Medulla oblongata (tissue), 1 donor: ENCODE data around the gene RPL35A.
A peak's percentile ranks its signal among the peaks of the same experiment; 100 is the strongest.
"Not testable (repeated sequence)": the region's sequence is repeated elsewhere in the genome, so short reads cannot be mapped to it uniquely, and the experiment has no call there.

ENCODE experiments used
- DNase-seq: peaks from one replicate; pipeline ENCODE4 v3.0.0-alpha.2; 2015; ENCODE audit errors: extremely low spot score

Gene RPL35A

GRCh38 chr3:197949778-197950676 lies at the start of gene RPL35A:
Gene RPL35A (plus strand): TSS chr3:197950190. CDS start chr3:197950968, 778 bp downstream.
- DNase-seq, result peak; percentile 95

GRCh38 chr3:197901626-197902025 lies 48.4 kb upstream of the RPL35A start:
- DNase-seq, result no peak

DNA sequence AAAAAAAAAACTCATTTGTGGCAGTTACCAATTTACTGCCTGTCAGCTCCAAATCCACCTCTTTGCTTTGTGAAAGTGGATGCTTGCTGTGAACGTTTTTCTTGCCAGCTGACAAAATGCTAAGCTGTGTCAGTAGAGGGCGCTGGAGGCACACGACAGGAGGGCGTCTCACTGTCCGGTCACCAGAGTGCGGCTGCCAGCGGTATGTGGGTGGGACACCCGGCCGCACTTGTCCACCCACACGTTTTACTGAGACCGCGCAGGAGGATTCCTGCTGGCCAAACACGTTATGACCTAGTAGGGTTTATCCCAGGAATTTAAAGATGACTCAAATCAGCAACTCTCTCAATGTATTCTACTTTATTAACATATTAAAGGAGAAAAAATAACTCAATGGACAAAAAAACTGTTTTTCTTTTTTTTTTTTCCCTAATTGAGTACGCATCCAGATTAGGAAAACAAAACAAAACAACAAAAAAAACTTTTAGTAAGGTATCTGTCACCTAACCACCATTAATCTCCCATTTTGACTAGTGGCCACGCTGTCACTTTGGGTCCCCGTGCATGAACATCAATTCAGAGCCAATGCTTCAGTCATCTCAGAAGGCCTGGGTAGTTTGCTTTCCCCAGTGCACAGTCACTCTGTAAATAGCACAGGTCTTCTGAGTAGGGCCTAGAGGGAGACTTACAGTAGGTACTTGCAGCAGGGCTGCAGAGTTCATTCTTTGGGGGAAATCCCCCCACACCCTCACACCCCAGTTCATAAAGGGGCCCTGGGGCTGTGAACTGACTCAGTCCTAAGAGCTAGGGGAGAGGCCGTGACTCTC lies 43.8 kb upstream of the RPL35A start:
- DNase-seq, result peak; percentile 93

GRCh38 chr3:197906850-197907187 lies 43.2 kb upstream of the RPL35A start:
- no peak for DNase-seq

DNA sequence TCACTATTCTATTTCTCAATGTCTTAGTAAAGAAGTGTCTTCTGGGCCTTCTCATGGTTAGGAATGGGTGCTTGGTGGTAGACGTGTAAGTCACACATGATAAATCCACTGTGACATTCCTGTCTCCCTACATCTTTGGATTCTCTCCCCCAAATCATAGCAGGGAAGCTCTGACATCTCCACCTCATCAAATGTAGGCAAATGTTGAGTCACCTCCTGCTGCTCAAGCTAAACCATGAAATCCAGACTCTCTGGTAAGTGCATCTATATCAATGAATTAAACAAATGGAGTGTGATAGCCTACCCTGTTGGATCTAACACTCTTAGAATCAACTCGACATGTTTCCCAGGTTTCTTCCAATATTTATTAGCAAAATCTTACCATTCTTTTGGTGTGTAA lies 42.8 kb upstream of the RPL35A start:
- no peak for DNase-seq

DNA sequence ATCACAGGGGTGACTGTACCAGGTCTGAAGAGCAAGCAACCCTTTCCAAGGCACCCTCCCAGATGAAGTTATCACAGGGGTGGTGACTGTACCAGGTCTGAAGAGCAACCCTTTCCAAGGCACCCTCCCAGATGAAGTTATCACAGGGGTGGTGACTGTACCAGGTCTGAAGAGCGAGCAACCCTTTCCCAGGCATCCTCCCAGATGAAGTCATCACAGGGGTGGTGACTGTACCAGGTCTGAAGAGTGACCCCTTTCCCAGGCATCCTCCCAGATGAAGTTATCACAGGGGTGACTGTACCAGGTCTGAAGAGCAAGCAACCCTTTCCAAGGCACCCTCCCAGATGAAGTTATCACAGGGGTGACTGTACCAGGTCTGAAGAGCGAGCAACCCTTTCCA lies 41.4 kb upstream of the RPL35A start:
- DNase-seq, result not testable (repeated sequence)

DNA sequence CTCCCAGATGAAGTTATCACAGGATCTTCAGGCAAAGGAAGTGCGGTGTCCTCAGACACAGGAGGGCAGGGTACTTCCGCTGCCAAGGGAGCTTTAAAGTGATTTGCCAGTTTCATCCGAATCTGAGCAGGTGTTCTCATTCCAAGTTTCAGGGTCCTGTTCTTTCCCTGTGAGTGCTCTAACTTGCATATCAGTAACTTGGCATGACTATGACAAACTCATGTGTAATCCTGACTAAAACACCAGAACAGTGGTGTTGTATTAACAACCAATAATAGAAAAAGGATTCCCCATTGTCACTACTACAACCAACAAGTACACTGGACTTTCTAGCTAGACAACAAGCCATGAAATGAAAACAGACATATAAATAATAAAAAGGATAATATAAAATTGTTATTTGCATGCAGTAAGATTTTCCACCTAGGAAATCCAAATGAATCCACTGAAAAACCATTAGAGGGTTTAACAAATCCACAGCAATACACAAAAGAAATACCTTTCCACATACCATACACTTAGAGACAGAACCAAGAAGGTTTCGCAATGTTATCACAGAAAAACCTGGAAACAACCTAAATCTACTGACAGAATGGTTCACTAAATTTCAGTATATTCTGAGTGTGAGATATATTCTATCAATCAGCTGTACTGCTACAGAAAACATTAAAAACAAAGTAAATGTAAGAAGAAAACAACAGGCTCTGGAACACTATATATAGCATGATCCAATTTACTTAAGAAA lies 40.9 kb upstream of the RPL35A start:
- DNase-seq, result no peak

GRCh38 chr3:197912741-197913476 lies 37.1 kb upstream of the RPL35A start:
- no peak for DNase-seq

DNA sequence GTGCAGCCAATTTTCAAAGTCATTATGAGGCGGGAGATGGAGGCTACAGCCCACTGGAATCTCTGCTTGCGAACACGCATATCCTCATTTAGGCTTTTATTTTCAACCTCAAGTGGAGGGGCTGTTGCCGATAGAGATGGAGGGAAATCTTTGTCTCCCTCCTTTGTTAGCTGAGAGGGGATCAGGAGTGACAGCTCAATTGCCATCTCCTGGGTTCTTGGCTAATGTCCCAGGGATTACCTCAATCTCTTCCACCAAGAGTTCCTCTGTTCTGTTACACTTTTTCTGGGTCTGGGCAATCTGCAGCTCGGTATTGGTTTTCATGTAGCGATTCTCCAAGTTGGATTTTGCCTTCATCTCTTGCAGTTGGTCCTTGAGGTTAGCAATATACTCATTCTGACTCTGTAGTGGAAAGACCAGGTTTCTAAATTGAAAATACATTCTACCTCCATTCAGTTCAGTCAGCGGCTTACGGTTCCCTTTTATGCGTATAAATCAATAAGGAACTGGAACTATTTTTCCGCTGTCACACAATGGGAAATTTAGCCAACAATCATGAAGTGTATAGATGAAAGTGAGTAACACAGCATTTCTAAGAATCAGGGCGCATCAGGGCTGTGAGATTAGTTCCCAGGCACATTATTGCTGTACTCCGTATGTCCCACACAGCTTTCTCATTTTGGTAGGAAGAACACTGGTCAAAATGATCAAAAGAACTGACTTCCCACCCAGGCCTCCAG lies 36.2 kb upstream of the RPL35A start:
- no peak for DNase-seq

GRCh38 chr3:197921429-197922275 lies 28.3 kb upstream of the RPL35A start:
- not testable (repeated sequence) for DNase-seq

DNA sequence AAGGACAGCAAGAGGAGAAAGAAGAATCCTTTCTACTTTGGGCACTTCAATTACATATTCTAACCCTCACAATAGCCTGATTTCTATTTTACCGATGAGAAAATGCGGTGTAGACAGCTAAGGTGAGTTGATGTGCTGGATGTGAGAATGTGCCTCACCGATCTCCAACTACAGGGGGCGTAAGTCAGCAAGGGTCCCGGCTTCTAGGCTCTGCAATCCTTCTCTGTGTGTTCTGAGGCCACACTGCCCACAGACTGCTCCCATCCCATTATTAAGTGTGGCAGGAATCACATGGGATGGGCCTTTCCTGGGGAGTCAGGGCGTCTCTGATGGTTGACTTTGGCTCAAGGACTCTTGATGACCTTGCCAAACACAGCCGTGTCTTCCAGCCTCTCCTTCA lies 23.6 kb upstream of the RPL35A start:
- no peak for DNase-seq

DNA sequence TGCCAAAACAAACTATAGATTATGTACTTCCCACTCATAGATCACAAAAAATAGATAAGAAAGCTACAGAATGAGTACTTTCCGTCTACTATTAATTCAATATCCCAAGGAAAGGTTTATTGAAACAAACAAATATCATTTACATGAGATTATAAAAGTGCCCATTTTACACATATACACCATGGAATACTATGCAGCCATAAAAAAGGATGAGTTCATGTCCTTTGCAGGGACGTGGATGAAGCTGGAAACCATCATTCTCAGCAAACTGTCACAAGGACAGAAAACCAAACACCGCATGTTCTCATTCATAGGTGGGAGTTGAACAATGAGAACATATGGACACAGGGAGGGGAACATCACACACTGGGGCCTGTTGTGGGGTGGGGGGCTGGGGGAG lies 22.4 kb upstream of the RPL35A start:
- DNase-seq, result not testable (repeated sequence)

DNA sequence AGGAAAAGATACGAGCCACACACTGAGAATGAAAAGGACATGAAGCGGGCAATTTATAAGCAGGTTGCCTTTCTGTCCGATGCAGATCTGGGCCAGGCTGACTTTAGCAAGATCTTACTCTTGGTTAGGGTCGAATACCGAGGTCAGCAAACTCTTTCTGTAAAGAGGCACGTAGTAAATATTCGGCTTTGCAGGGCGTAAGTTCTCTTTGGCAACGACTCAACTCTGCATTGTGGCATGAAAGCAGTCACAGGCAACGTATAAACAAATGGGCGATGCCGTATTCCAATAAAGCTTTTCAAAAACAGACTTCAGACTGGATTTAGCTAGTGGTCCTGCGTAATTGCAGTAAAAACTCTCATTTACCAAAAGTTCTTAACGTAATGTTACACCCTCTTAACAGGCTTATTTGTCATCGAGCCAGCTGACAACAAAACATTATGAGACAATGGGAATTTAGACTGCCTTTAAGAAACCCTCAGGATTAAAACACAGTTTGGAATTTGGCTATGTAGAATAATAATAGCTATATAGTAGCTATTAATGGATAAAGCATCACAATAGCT lies 13.1 kb upstream of the RPL35A start:
- no peak for DNase-seq

- no peak for DNase-seq
Observed at GRCh38 chr3:197940745-197941384, 9.1 kb upstream of the RPL35A start.

DNA sequence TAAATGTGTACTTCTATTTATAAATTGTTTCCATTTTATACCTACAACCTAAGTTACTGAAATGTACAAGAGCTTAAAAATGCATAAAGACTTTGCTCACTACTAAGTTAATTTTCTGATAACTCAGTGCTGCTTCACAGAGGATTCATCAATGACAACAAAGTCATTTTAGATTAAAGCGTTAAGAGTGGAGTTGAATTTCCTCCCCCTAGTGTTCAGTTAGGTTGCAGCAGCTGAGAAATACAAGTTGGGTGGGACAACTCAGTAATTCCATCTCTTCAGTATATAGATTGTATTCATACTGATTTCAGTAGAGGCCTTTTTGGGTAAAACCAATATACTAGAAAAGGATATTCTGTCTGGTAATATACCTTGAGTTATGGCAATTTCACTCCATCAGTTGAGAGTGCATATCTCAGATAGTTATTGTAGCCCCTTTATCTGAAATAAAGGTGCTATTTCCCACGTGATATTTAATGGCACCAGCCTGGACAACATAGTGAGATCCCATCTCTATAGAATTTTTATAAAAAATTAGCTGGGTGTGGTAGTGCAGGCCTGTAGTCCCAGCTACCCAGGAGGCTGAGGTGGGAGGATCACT lies 6.9 kb upstream of the RPL35A start:
- DNase-seq, result peak; percentile 48

DNA sequence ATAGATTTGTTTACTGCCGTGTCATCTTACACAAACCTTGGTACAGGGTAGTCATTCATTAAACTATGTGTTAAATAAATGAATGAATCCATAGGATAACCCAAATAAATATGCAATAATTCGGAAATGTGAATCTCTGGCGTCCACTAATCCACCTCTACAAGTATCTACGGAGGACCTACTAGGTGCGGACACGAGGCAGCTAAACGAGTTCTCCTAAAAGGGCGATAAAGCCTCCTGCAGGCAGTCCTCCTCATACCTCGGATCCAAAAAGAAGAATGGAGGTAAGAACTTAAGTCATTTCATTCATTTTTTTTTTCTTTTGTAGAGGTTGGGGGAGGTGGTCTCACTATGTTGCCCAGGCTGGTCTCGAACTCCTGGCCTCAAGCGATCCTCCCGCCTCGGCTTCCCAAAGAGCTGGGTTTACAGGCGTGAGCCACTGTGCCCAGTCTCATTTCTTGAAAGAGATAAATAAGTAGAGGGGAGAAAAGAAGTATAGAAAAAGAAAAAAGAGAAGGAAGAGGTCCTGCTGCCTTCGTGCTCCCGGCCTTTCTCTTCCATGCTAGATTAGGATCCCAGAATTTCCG lies 706 bp upstream of the RPL35A start:
- no peak for DNase-seq

GRCh38 chr3:197950677-197951061 lies 679 bp downstream of the RPL35A start:
- DNase-seq, result no peak

- no peak for DNase-seq
Observed at GRCh38 chr3:197951392-197951990, 1.5 kb downstream of the RPL35A start.
